ENCODE data around the gene CKAP2.

GRCh38 chr13:52412128-52412527 is 43.1 kb upstream of the CKAP2 start:
- TF ChIP-seq CTCF (IDR thresholded peaks at IDR 0.05) (no peak), POLR2A (IDR thresholded peaks at IDR 0.05) (no peak)
